ENCODE measurements around the gene VANGL2. TPM values are rescaled to one million over a fixed set of nuclear protein-coding genes. Genes with fewer than 3 reads are reported as not detected.

Gene VANGL2
- total RNA-seq, 1 donor from 2014 or later: 59.5 TPM

GRCh38 chr1:160361814-160362167, 38.6 kb upstream of the VANGL2 start:
- H3K4me1 Mint-ChIP-seq: peaks cover 8% of the 10 kb centered on the region
- H3K9me3 Mint-ChIP-seq: no peaks in the 10 kb centered on the region
- no peak for TF ChIP-seq CTCF (IDR thresholded peaks at IDR 0.05; ENCODE audit: unreplicated experiment)
- H3K36me3 Mint-ChIP-seq: peaks cover 27% of the 10 kb centered on the region
- H3K27me3 Mint-ChIP-seq (ENCODE audit: low read depth): no peaks in the 10 kb centered on the region
- no peak overlapping the region for H3K4me3 Mint-ChIP-seq
- no peak overlapping the region for H3K27ac Mint-ChIP-seq
- DNase-seq (ENCODE audit: low spot score in 2 of 2, unreplicated experiment in 2 of 2): no peak

- H3K27me3 Mint-ChIP-seq (ENCODE audit: low read depth): no peaks in the 10 kb centered on the region
- H3K27ac Mint-ChIP-seq: no peak overlapping the region
- TF ChIP-seq CTCF (IDR thresholded peaks at IDR 0.05; ENCODE audit: unreplicated experiment): no peak
- H3K4me3 Mint-ChIP-seq: no peak overlapping the region
- no peak for DNase-seq (ENCODE audit: low spot score in 2 of 2, unreplicated experiment in 2 of 2)
- peaks cover 8% of the 10 kb centered on the region for H3K4me1 Mint-ChIP-seq
- H3K36me3 Mint-ChIP-seq: peaks cover 23% of the 10 kb centered on the region
- no peaks in the 10 kb centered on the region for H3K9me3 Mint-ChIP-seq
Measured at GRCh38 chr1:160362168-160362957, 38.0 kb upstream of the VANGL2 start.

GRCh38 chr1:160363010-160363409, 37.4 kb upstream of the VANGL2 start:
- no peak overlapping the region for H3K27ac Mint-ChIP-seq
- H3K9me3 Mint-ChIP-seq: no peaks in the 10 kb centered on the region
- TF ChIP-seq CTCF (IDR thresholded peaks at IDR 0.05; ENCODE audit: unreplicated experiment): no peak
- DNase-seq (ENCODE audit: low spot score in 2 of 2, unreplicated experiment in 2 of 2): no peak
- peaks cover 8% of the 10 kb centered on the region for H3K4me1 Mint-ChIP-seq
- no peaks in the 10 kb centered on the region for H3K27me3 Mint-ChIP-seq (ENCODE audit: low read depth)
- peaks cover 19% of the 10 kb centered on the region for H3K36me3 Mint-ChIP-seq
- no peak overlapping the region for H3K4me3 Mint-ChIP-seq

- no peak for DNase-seq (ENCODE audit: low spot score in 2 of 2, unreplicated experiment in 2 of 2)
- Mint-ChIP-seq H3K9me3 (no peaks in the 10 kb centered on the region), H3K4me1 (peaks cover 8% of the 10 kb centered on the region), H3K27me3 (ENCODE audit: low read depth) (peaks cover 2% of the 10 kb centered on the region), H3K36me3 (peaks cover 11% of the 10 kb centered on the region), H3K4me3 (no peak overlapping the region), H3K27ac (no peak overlapping the region)
- no peak for TF ChIP-seq CTCF (IDR thresholded peaks at IDR 0.05; ENCODE audit: unreplicated experiment)
Measured at GRCh38 chr1:160363951-160364735, 36.2 kb upstream of the VANGL2 start.

GRCh38 chr1:160365325-160365724, 35.0 kb upstream of the VANGL2 start:
- no peak for DNase-seq (ENCODE audit: low spot score in 2 of 2, unreplicated experiment in 2 of 2)
- peaks cover 8% of the 10 kb centered on the region for H3K4me1 Mint-ChIP-seq
- peaks cover 2% of the 10 kb centered on the region for H3K27me3 Mint-ChIP-seq (ENCODE audit: low read depth)
- TF ChIP-seq CTCF (IDR thresholded peaks at IDR 0.05; ENCODE audit: unreplicated experiment): no peak
- H3K9me3 Mint-ChIP-seq: no peaks in the 10 kb centered on the region
- H3K36me3 Mint-ChIP-seq: peaks cover 8% of the 10 kb centered on the region
- H3K4me3 Mint-ChIP-seq: no peak overlapping the region
- H3K27ac Mint-ChIP-seq: no peak overlapping the region
